Thymus (tissue), 11 donors: ENCODE measurements around the gene LELP1. TPM values are rescaled to one million over a fixed set of nuclear protein-coding genes. Genes with fewer than 3 reads are reported as not detected.
A peak's percentile ranks its signal among the peaks of the same experiment; 100 is the strongest.
"Not testable (repeated sequence)": the region's sequence is repeated elsewhere in the genome, so short reads cannot be mapped to it uniquely, and the experiment has no call there.

Experiments used
- DNase-seq, 9 donors: peaks; one replicate each; pipeline ENCODE4 v3.0.0-alpha.2; 2013; ENCODE audit warnings: low spot score in 9 of 9, low read depth in 6 of 9, missing footprints in 1 of 9
- H3K27ac ChIP-seq, 2 donors: one replicate each; pipeline ENCODE4 v1.5.1; 2013; ENCODE audit warnings: control low read depth in 1 of 2, low read depth in 1 of 2, low read length in 1 of 2, mild to moderate bottlenecking in 1 of 2, moderate library complexity in 1 of 2
- H3K27me3 ChIP-seq, 2 donors: one replicate each; pipeline ENCODE4 v1.5.1; 2013; ENCODE audit warnings: low read length in 1 of 2; ENCODE audit not compliant: control insufficient read depth in 2 of 2, insufficient read depth in 1 of 2
- H3K36me3 ChIP-seq, 2 donors: one replicate each; pipeline ENCODE4 v1.5.1; 2013; ENCODE audit warnings: low read length in 1 of 2, mild to moderate bottlenecking in 1 of 2, moderate library complexity in 1 of 2; ENCODE audit not compliant: control insufficient read depth in 2 of 2, insufficient read depth in 2 of 2
- H3K4me1 ChIP-seq, 2 donors: one replicate each; pipeline ENCODE4 v1.5.1; 2013; ENCODE audit warnings: low read length in 2 of 2; ENCODE audit not compliant: control insufficient read depth in 2 of 2, insufficient read depth in 2 of 2
- H3K4me3 ChIP-seq, 2 donors: one replicate each; pipeline ENCODE4 v1.5.1; 2013; ENCODE audit warnings: low read length in 2 of 2, control low read depth in 1 of 2, mild to moderate bottlenecking in 1 of 2
- H3K9me3 ChIP-seq, 2 donors: one replicate each; pipeline ENCODE4 v1.5.1; 2013; ENCODE audit warnings: low read length in 1 of 2, mild to moderate bottlenecking in 1 of 2; ENCODE audit not compliant: control insufficient read depth in 2 of 2, insufficient read depth in 1 of 2
- WGBS: extraction: QIAGEN DNeasy Blood & Tissue Kit; methylation state at CpG from one replicate; pipeline ENCODE4 v1.1.7; 2013; 5-methylcytosine and 5-hydroxymethylcytosine counted together
- polyA plus RNA-seq: library from polyadenylated mRNA; stranded (reverse); fragments of 200-250 nt; gene quantifications from one replicate; pipeline ENCODE4 v1.2.3, GENCODE V29; 2013
- total RNA-seq: library from RNA; stranded (reverse); fragments of 120-200 nt; gene quantifications from one replicate; pipeline ENCODE4 v1.2.4, GENCODE V29; 2013
- donor health status: healthy.

Gene LELP1
- total and polyA plus RNA-seq, 2 donors, result 0.11 TPM; not detected in 1

DNA sequence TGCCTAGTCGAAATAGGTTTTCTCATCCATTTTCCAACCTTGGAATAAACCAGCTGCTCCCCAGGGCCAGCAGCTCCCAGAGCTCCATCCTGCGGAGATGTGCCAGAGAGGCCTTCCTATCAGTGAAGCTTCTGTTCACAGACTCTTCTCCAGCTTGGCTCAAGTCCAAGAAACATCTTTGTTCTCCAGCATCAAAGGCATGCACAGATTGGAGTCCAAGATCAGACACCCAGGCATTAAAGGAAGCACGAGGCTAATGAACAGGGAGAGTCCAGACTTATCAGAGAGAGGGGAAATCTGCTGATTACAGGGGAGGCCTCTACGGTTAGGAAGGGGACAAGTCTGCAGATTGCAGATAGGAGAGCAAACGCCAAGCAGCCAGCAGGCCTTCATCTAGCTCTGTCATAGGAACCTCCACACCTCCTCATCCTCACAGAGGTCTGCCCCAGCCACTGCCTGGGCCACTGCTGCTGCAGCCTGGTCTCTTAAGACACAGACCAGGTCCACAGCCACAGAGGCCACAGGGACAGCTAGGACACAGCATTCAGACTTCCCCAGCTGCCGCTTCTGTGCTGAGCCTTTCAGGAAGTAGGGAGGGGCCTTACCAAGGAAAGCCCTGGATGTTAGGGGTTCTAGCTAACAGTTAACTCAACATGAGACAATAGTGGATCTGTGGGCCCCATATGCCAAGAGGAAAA, 17.5 kb downstream of the LELP1 start:
- 59% methylated on average over 6 of the region's 6 CpGs for WGBS

GRCh38 chr1:153223040-153223891, 20.0 kb downstream of the LELP1 start:
- H3K36me3 ChIP-seq, H3K27ac ChIP-seq, H3K9me3 ChIP-seq, H3K27me3 ChIP-seq, H3K4me1 ChIP-seq, H3K4me3 ChIP-seq: not testable (repeated sequence)
- 64% methylated on average over 16 of the region's 16 CpGs for WGBS
- peak in 2 of 9 donors; percentile 31 to 41 for DNase-seq

More for the DNA sequence above, 17.5 kb downstream of the LELP1 start:
- no peak for DNase-seq
- no peaks in the 10 kb centered on the region for H3K27me3 ChIP-seq
- H3K4me1 ChIP-seq, result no peaks in the 10 kb centered on the region
- no peaks in the 10 kb centered on the region for H3K36me3 ChIP-seq
- H3K4me3 ChIP-seq, result no peak overlapping the region
- H3K27ac ChIP-seq, result no peak overlapping the region
- H3K9me3 ChIP-seq, result no peaks in the 10 kb centered on the region

DNA sequence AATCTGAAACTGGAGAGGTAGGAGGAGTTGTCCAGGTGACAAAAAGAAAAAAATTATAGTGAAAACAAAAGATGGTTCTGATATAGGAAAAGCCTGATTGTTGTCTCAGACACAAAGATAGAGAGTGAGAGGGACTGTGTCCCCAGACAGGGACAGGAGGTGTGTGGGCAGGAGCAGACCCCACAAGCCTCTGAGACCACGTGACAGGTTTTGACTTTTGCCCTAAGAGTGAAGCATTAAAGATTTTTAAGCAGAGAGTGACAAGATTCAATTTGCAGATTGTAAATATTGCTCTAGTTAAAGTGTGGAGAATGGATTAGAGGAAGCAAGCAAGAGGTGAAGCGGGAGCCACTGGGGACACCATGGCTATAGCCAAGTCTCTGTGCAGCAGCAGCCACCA, 24.6 kb downstream of the LELP1 start:
- no peaks in the 10 kb centered on the region for H3K36me3 ChIP-seq
- H3K4me3 ChIP-seq, result no peak overlapping the region
- WGBS, result 84% methylated on average over 2 of the region's 2 CpGs
- no peak overlapping the region for H3K27ac ChIP-seq
- no peaks in the 10 kb centered on the region for H3K27me3 ChIP-seq
- H3K4me1 ChIP-seq, result no peaks in the 10 kb centered on the region
- no peaks in the 10 kb centered on the region for H3K9me3 ChIP-seq
- no peak for DNase-seq

GRCh38 chr1:153228491-153228890, 25.3 kb downstream of the LELP1 start:
- Histone ChIP-seq H3K4me3 (no peak overlapping the region), H3K36me3 (no peaks in the 10 kb centered on the region), H3K27me3 (no peaks in the 10 kb centered on the region), H3K27ac (no peak overlapping the region), H3K9me3 (no peaks in the 10 kb centered on the region), H3K4me1 (no peaks in the 10 kb centered on the region)
- WGBS, result 97% methylated on average over 1 of the region's 1 CpG
- DNase-seq, result no peak

GRCh38 chr1:153229076-153229829, 26.0 kb downstream of the LELP1 start:
- not testable (repeated sequence) for H3K27me3 ChIP-seq, H3K36me3 ChIP-seq, H3K27ac ChIP-seq, H3K4me1 ChIP-seq, H3K4me3 ChIP-seq, H3K9me3 ChIP-seq
- 73% methylated on average over 12 of the region's 12 CpGs for WGBS
- DNase-seq, result peak in 1 of 9 donors; percentile 18

- no peaks in the 10 kb centered on the region for H3K4me1 ChIP-seq
- no peak overlapping the region for H3K4me3 ChIP-seq
- H3K27ac ChIP-seq, result no peak overlapping the region
- H3K36me3 ChIP-seq, result no peaks in the 10 kb centered on the region
- WGBS, result 88% methylated on average over 4 of the region's 4 CpGs
- no peaks in the 10 kb centered on the region for H3K9me3 ChIP-seq
- H3K27me3 ChIP-seq, result no peaks in the 10 kb centered on the region
- no peak for DNase-seq
Measured at GRCh38 chr1:153231363-153231762, 28.1 kb downstream of the LELP1 start.

- Histone ChIP-seq H3K36me3 (no peaks in the 10 kb centered on the region), H3K27ac (no peak overlapping the region), H3K9me3 (no peaks in the 10 kb centered on the region), H3K4me1 (no peaks in the 10 kb centered on the region), H3K27me3 (no peaks in the 10 kb centered on the region), H3K4me3 (no peak overlapping the region)
- 18% methylated on average over 2 of the region's 2 CpGs for WGBS
- no peak for DNase-seq
Measured at GRCh38 chr1:153231785-153232184, 28.6 kb downstream of the LELP1 start.

- H3K27ac ChIP-seq, result no peak overlapping the region
- no peaks in the 10 kb centered on the region for H3K4me1 ChIP-seq
- no peak for DNase-seq
- H3K27me3 ChIP-seq, result no peaks in the 10 kb centered on the region
- H3K9me3 ChIP-seq, result no peaks in the 10 kb centered on the region
- H3K36me3 ChIP-seq, result no peaks in the 10 kb centered on the region
- 87% methylated on average over 3 of the region's 3 CpGs for WGBS
- H3K4me3 ChIP-seq, result no peak overlapping the region
Measured at GRCh38 chr1:153232553-153232952, 29.3 kb downstream of the LELP1 start.

- 85% methylated on average over 1 of the region's 1 CpG for WGBS
- H3K4me1 ChIP-seq, result no peaks in the 10 kb centered on the region
- H3K27me3 ChIP-seq, result no peaks in the 10 kb centered on the region
- no peak overlapping the region for H3K27ac ChIP-seq
- no peaks in the 10 kb centered on the region for H3K9me3 ChIP-seq
- H3K36me3 ChIP-seq, result no peaks in the 10 kb centered on the region
- DNase-seq, result no peak
- no peak overlapping the region for H3K4me3 ChIP-seq
Measured at GRCh38 chr1:153233448-153233847, 30.2 kb downstream of the LELP1 start.
